ENCODE results near the gene ARHGEF25. TPM values are rescaled to one million over a fixed set of nuclear protein-coding genes. Genes with fewer than 3 reads are reported as not detected.

ARHGEF25 gene
- total and polyA plus RNA-seq, 2 of the 13 experiments (the other 11 are each of a cell fraction or from before 2014, with no cell fraction given), result 11.5 to 12.5 TPM

GRCh38 chr12:57621497-57622292 lies 10.5 kb downstream of the ARHGEF25 start (continued):
- TF ChIP-seq, protein P1, sequence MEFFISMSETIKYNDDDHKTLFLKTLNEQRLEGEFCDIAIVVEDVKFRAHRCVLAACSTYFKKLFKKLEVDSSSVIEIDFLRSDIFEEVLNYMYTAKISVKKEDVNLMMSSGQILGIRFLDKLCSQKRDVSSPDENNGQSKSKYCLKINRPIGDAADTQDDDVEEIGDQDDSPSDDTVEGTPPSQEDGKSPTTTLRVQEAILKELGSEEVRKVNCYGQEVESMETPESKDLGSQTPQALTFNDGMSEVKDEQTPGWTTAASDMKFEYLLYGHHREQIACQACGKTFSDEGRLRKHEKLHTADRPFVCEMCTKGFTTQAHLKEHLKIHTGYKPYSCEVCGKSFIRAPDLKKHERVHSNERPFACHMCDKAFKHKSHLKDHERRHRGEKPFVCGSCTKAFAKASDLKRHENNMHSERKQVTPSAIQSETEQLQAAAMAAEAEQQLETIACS (CRISPR knock-in tag; IDR thresholded peaks at IDR 0.05), result no peak
- TF ChIP-seq ZNF652 (CRISPR knock-in tag; IDR thresholded peaks at IDR 0.05; ENCODE audit: borderline replicate concordance, low read depth) (no peak), ZBTB10 (CRISPR knock-in tag; IDR thresholded peaks at IDR 0.05; ENCODE audit: borderline replicate concordance) (no peak), GFI1 (CRISPR knock-in tag; IDR thresholded peaks at IDR 0.05; ENCODE audit: borderline replicate concordance) (no peak), ZNF552 (CRISPR knock-in tag; IDR thresholded peaks at IDR 0.05; ENCODE audit: borderline replicate concordance) (no peak), CSRNP2 (CRISPR knock-in tag; conservative IDR thresholded peaks at IDR 0.05; ENCODE audit: low read depth) (no peak), NCOA1 (CRISPR knock-in tag; IDR thresholded peaks at IDR 0.05) (no peak), ATM (IDR thresholded peaks at IDR 0.05; ENCODE audit: borderline replicate concordance) (no peak), ZNF451 (CRISPR knock-in tag; IDR thresholded peaks at IDR 0.05) (0 out of 2 replicates have a peak, but pooled peaks have one; percentile 10), ZBTB37 (CRISPR knock-in tag; IDR thresholded peaks at IDR 0.05) (no peak), SIX1 (CRISPR knock-in tag; IDR thresholded peaks at IDR 0.05; ENCODE audit: borderline replicate concordance) (no peak), ZNF432 (CRISPR knock-in tag; IDR thresholded peaks at IDR 0.05; ENCODE audit: borderline replicate concordance) (no peak), HDAC1 (CRISPR knock-in tag; IDR thresholded peaks at IDR 0.05) (peak; percentile 31; the same call in 1 of the 2 replicates), MTA3 (CRISPR knock-in tag; IDR thresholded peaks at IDR 0.05) (no peak), ZSCAN22 (CRISPR knock-in tag; IDR thresholded peaks at IDR 0.05) (no peak), XRCC5 (optimal IDR thresholded peaks at IDR 0.05; ENCODE audit: low read length) (peak; percentile 75), HOXA3 (CRISPR knock-in tag; IDR thresholded peaks at IDR 0.05) (peak; percentile 57; the same call in 1 of the 2 replicates), CCAR2 (optimal IDR thresholded peaks at IDR 0.05; ENCODE audit: low read depth, low read length) (no peak)
- TF ChIP-seq, protein P2, sequence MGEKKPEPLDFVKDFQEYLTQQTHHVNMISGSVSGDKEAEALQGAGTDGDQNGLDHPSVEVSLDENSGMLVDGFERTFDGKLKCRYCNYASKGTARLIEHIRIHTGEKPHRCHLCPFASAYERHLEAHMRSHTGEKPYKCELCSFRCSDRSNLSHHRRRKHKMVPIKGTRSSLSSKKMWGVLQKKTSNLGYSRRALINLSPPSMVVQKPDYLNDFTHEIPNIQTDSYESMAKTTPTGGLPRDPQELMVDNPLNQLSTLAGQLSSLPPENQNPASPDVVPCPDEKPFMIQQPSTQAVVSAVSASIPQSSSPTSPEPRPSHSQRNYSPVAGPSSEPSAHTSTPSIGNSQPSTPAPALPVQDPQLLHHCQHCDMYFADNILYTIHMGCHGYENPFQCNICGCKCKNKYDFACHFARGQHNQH (CRISPR knock-in tag; IDR thresholded peaks at IDR 0.05), result no peak; the same call in 1 of the 2 replicates
